Hematopoietic multipotent progenitor cell treated with erythropoietin and hydrocortisone succinate and interleukin-3 and kit ligand, for 17 days (in vitro differentiated cells): ENCODE measurements around the gene NR1I2.

Source experiments
- DNase-seq: peaks from one replicate; pipeline ENCODE4 v3.0.0-alpha.2; 2015; ENCODE audit warnings: low spot score

Gene NR1I2

DNA sequence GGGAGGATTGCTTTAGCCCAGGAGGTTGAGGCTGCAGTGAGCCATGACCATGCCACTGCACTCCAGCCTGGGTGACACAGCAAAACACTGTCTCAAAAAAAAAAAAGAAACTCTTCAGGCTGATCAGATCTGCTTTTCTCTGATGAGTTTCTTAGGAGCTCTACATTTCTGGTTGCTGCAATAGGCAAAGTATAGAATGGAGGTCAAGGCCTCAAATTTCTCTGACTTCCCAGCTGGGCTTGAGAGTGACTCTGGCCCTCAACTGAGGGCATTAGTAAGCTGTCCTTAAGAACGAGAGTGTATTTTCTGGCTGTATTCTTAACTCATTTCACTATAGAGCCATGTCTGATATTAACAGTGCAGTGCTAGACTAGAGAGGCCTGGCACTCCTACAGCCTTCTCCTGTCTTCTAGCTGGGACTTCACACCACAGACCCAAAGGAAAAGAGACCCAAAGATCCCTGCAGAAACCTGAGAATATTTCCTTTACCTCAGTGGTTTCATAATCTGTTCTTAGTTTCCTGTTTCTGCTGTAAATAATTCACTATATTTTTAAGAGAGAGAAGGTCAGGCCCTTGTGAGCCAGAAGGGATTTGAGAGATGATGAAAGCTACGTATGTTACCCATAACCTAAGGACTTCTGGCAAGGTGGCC lies 2.0 kb upstream of the NR1I2 start:
- no peak for DNase-seq

DNA sequence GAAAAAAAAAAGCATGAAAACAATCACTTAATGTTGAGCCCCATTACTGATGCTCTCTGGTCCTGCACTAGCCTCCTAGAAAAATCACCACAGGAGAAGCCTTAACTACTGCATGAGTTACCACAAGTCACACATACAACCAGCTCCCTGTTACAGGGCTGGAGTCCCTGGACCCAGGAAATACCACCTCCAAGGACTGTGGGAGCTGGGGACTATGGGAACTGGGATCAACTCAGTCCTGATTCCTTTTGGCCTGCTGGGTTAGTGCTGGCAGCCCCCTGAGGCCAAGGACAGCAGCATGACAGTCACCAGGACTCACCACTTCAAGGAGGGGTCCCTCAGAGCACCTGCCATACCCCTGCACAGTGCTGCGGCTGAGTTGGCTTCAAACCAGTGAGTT lies 559 bp downstream of the NR1I2 start:
- no peak for DNase-seq

DNA sequence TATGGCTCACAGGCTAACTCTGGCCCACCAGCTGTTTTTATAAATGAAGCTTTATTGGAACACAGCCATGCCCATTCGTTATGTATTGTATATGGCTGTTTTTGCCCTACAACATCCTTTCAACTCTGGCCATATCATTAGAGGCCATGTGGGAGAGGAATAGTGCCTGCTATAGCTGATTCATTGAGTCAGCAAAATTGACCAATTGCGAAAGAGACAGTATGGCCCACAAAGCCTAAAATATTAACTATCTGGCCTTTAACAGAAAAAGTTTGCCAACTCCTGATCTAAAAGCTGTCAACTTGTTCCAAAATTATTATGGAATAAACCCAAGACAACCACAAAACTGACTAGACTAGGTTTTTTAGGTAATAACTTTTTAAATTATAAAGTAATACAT lies 1.4 kb downstream of the NR1I2 start:
- no peak for DNase-seq

DNA sequence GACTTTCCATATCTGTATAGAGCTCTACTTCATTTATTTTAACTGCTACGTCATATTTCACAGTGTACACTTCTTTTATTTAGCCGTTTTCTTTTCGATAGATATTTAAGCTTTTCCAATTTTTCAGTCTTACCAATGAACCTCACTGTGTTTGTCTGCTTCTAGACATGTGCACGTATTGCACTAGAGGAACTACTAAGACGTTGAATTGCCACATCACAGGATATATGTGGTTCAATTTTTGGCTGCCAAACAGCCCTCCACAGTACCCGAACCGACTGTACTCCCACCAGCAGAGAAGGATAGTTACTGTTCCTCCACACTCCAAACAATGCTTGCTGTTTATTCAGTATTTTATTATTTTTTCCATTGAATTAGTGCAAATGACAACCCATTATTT lies 2.0 kb downstream of the NR1I2 start:
- no peak for DNase-seq

DNA sequence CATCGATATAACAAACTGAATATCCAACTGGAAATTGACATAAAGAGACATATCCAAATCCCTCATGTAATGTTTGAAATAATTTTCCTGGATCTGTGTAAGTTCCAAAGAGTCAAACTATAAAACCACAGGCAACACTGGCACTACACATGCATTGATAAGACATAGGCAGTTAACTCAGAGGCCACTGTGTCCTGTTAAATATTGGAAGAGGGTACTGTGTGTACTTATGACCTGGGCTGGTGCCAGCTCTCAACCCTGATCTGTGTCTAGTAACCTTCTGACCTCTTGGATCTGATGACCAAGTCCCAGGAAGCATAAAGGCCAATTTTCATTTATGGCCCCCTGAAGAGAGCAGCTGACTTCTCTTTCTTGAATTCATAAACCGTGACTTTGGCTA lies 4.5 kb downstream of the NR1I2 start:
- no peak for DNase-seq

DNA sequence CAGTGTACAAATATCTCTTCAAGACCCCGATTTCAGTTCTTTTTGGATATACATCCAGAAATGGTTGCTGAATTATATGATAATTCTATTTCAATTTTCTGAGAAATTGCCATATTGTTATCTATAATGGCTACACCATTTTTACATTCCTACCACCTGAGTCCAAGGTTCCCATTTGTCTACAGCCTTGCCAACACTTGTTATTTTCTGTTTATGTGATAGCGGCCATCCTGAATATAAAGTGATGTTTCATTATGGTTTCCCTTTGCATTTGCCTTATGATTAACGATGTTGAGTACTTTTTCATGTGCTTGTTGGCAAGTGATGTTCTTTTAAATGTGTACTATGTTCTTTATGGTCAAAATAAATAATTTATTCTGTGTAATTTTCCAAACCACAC lies 8.5 kb downstream of the NR1I2 start:
- no peak for DNase-seq

DNA sequence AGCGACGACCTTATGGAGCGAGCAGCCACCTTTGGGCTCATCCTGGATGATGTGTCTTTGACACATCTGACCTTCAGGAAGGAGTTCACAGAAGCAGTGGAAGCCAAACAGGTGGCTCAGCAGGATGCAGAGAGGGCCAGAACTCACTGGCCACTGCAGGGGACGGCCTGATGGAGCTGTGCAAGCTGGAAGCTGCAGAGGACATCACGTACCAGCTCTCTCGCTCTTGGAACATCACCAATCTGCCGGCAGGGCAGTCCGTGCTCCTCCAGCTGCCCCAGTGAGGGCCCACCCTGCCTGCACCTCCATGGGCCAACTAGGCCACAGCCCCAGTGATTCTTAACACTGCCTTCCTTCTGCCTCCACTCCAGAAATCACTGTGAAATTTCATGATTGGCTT lies 10.4 kb downstream of the NR1I2 start:
- DNase-seq, result no peak

DNA sequence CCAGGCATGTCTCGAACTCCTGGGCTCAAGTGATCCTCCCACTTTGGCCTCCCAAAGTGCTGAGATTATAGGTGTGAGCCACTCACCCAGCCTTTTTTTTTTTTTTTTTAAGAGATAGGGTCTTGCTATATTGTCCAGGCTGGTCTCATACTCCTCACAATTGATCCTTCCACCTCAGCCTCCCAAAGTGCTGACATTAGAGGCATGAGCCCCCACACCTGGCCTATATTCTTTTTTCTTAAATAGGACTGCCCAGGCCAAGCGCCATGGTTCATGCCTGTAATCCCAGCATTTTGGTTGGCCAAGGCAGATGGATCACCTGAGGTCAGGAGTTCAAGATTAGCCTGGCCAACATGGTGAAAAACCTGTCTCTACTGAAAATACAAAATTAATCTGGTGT lies 12.5 kb downstream of the NR1I2 start:
- no peak for DNase-seq

DNA sequence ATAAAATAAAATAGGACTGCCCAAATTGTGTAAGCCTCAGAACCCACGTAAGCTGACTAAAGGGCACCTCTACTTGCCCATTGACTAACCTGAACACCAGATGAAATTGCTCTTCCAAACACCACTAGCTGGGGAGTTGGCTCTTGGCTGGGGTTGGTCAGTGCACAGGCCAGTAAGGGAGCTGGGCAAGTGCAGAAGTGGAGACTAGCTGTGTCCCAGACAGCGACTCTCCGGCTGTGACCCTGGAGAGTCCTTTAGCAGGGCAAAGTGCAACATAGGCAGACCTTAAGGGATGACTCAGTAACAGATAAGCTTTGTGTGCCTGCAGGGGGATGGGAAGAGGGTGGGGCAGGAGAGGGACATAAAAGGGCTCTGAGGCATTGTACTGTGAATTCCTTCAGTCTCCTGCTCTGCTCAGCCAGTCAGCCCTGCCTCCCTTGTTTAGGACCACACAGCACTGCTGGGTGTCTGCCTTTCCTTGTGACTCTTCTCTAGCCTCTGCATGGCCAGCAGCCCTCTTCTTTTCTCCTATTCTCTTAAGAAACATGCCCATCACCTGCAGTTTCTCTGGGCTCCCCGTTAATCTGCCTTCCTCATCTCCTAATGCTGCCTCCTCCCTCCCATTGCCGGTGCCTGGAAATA lies 13.2 kb downstream of the NR1I2 start:
- DNase-seq, result no peak

DNA sequence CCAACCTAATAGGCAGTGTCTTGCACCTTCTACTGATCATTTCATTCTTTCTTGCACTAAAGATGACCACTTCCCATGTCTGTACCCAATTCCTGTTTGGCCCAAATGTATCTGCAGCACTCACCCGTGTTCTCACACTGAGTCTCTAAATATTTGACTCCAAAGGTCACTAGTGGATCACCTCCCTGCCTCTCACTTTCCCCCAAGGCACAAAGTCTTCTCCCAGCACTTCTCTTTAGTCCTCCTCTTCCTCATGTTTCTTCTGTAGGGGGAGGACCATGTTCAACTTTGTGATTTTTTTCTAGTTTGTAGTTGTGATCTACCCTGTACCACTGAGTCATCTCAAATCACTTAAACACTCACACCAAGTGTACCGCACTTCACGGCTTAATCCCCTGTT lies 13.9 kb downstream of the NR1I2 start:
- no peak for DNase-seq

DNA sequence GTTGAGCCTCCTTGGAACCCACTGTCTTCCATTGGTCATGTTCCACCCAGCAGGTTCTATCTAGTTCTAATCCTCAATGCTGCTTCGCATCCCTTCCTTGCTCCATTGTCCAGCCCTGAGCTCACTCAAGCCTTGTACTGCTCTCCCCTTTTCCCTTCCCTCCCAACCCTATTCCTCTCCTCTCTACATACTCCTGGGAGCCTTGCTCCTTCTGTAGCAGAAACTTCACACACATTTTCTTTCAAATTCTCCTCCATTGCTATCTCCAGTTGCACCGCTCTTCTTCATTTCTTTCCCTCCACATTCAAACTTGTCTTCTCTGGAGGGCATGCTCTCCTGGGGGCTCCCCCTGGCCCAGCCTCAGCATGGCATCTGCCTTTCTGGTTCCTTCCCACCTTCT lies 14.5 kb downstream of the NR1I2 start:
- DNase-seq, result no peak

DNA sequence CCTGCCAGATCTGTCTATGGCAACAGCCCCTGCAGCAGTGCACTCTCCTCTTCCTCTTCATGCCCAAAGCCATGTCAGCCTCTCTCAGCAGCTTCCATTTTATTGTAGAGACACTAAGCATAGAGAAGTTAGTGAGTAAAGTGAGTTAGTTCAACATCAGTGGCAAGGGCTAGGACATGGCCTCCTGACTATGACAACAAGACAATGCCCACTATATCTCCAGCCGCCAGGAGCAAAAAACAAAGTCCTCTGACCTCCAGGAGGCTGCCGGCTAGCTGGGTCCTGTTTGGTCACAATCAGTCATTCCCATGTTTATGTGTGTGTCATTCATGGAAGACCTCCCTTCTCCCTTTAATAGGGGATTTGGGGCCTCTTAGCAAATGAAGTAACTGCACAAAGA lies 14.9 kb downstream of the NR1I2 start:
- DNase-seq, result no peak

DNA sequence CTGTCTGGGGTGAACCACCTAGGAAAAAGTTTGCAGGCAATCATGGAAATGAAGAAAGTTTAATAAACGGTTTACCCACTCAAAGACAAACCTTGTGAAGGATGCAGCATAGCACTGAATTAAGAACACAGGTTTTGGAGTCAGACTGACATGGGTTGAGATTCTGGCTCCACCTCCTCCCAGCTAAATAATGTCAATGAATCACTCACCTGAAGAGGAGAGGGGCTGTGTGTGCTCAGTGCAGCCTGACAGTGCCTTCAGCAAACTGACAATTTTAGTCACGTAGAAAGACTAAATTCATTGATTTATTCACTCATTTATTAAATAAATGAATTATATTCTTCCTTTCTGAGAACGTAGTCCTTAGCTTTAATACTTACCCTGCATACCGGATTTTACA lies 18.9 kb downstream of the NR1I2 start:
- DNase-seq, result no peak

DNA sequence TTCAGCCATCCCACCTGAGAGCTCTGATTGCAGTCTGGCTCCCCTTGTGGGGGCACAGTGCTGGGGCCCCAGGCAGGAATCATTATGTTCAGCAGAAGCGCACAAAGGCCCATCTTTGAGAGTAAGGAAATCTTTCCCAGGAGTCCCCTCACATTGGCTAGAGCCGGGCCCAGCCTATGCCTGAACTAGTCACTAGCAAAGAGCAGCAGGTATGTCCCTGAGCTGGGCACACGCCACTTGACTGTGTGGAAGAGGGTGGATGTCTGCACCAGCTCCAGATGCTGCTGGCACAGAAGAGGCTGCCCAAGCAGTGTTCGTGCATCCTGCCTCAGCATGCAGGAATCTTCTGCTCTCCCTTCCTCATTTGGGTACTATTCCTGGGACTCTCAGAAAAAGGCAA lies 26.3 kb downstream of the NR1I2 start:
- no peak for DNase-seq

DNA sequence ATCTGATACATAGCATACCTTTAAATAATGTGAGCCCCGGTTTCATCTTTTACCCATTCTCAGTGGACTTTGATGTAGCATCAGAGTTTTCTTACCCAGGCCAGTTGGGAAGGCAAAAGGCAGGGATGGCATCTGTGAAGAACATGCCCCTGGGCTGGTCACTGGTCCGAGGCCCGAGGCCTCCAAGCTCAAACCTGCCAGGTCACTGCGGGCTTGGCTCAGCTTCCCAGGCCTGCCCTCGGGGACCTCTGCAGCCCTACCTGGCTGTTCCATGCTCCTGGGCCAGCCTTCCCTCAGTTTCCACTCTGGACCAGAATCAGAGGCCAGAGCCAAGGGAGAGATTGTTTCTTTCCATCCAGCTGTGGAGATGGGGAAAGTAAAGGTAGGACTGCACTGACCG lies 26.9 kb downstream of the NR1I2 start:
- no peak for DNase-seq

DNA sequence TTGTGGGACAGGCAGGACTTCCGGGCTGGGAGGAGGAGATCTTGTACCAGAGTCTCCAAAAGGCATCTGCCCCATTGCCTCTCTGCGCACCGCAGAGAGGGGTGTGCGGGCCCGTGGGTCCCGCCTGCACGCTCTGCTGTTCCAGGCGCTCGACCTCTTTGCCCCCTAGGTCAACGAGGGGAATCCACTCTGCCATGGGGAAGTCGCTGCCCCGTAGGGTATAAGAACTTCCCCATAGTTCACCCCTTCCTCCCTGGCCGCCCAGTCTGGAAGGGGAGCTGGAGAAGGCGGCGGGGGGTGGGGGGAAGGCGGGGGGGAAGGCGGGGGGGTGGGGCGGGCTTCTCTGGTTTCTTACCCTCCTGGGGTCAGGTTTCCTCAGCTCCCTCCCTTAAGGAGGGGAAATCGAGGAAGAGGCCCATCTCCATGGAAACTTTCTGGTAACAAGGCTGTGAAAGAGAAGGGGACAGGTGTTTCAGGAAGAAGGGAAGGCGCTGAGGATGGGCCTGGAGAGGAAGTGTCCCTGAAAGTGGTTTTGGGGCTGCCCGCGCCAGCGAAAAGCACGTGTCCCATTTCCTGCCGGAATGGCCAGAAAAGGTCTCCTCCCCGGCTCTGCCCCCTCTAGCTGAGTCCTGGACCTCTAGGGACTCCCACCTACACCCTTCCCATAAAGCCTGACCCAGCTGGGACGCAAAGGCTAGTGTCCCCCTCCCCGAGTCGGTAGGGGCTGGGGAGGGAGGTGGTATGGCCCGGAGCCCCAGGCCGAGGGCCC lies 27.5 kb downstream of the NR1I2 start:
- no peak for DNase-seq

DNA sequence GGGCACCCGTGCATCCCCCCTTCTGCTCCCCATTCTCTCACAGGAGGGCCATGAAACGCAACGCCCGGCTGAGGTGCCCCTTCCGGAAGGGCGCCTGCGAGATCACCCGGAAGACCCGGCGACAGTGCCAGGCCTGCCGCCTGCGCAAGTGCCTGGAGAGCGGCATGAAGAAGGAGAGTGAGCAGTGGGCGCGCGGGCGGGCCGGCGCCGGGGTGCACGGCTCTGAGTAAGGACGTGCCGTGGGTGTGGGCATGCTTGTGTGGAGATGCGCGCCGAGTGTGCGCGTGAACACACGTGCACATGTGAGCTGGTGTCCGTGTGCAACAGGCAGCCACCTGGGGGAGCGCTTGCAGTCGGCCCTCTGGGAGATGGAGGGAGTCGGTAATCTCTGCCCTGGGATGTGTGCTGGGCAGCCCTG lies 28.1 kb downstream of the NR1I2 start:
- DNase-seq, result no peak

DNA sequence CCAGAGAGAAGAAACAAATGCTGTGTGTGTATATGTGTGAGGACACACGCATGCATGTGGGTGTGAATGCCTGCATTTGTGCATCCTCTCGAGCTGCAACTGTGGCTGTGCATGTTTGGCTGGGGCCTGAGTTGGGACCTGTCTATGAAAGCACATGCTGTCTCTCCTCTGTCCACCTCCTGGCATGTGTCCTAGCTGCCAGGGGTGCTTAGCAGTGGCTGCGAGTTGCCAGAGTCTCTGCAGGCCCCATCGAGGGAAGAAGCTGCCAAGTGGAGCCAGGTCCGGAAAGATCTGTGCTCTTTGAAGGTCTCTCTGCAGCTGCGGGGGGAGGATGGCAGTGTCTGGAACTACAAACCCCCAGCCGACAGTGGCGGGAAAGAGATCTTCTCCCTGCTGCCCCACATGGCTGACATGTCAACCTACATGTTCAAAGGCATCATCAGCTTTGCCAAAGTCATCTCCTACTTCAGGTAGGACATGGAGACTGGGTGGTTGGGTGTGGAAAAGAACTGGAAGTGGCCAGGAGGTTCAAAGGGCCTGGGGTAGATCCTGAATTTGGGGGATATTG lies 30.7 kb downstream of the NR1I2 start:
- no peak for DNase-seq

DNA sequence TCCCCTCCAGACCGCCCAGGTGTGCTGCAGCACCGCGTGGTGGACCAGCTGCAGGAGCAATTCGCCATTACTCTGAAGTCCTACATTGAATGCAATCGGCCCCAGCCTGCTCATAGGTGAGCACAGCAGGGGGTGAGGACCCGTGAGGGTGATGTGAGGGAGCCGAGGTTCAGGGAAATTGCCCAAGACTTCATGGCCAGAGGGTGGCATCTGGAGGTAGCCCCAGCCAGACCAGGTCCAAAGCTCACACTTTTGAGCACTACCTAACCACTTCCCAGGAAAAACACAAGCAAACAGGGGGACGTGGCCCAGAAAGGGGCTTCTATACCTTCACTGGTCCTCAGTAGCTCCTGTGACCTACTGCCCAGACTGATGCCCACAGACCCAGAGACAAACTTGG lies 33.8 kb downstream of the NR1I2 start:
- no peak for DNase-seq

DNA sequence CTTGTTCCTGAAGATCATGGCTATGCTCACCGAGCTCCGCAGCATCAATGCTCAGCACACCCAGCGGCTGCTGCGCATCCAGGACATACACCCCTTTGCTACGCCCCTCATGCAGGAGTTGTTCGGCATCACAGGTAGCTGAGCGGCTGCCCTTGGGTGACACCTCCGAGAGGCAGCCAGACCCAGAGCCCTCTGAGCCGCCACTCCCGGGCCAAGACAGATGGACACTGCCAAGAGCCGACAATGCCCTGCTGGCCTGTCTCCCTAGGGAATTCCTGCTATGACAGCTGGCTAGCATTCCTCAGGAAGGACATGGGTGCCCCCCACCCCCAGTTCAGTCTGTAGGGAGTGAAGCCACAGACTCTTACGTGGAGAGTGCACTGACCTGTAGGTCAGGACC lies 35.2 kb downstream of the NR1I2 start:
- no peak for DNase-seq

DNA sequence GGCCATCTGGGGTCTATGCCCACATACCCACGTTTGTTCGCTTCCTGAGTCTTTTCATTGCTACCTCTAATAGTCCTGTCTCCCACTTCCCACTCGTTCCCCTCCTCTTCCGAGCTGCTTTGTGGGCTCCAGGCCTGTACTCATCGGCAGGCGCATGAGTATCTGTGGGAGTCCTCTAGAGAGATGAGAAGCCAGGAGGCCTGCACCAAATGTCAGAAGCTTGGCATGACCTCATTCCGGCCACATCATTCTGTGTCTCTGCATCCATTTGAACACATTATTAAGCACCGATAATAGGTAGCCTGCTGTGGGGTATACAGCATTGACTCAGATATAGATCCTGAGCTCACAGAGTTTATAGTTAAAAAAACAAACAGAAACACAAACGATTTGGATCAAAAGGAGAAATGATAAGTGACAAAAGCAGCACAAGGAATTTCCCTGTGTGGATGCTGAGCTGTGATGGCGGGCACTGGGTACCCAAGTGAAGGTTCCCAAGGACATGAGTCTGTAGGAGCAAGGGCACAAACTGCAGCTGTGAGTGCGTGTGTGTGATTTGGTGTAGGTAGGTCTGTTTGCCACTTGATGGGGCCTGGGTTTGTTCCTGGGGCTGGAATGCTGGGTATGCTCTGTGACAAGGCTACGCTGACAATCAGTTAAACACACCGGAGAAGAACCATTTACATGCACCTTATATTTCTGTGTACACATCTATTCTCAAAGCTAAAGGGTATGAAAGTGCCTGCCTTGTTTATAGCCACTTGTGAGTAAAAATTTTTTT lies 35.9 kb downstream of the NR1I2 start:
- DNase-seq, result no peak

DNA sequence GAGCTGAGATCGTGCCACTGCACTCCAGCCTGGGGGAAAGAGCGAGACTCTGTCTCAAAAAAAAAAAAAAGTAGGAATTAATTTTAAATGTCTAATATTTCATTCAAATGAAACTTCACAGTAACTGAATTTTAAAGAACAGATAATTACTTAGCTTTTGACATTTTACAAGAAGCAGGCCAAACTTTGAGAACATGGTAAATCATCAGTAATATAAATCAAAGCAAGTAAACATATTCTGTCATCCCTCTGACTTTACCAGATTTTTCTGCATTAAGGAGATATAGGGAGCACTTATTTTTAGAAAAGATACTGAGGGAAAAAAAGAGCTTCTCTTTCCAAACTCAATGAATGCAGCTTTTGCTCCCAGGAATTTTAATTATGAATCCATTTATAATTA lies 37.0 kb downstream of the NR1I2 start:
- no peak for DNase-seq
